Activated naive CD4-positive, alpha-beta T cell treated with anti-CD3 and anti-CD28 coated beads for 36 hours (primary cell): ENCODE results near the gene POLD1. TPM values are rescaled to one million over a fixed set of nuclear protein-coding genes. Genes with fewer than 3 reads are reported as not detected.

ENCODE experiments used
- CTCF ChIA-PET: fragments of 350-600 bp; sonication (Branson Sonifier 250); formaldehyde crosslinking; loops from one replicate; lab custom pipeline; 2021; ENCODE audit warnings: antibody characterized with exemption; lab: Charles Lee
- DNase-seq: peaks from one replicate; pipeline ENCODE4 v3.0.0-alpha.2; 2020
- H3K27ac Mint-ChIP-seq: one replicate; pipeline ENCODE4 v1.8.0; 2021; ENCODE audit warnings: mild to moderate bottlenecking, mixed read lengths
- H3K27me3 Mint-ChIP-seq: one replicate; pipeline ENCODE4 v1.8.0; 2021; ENCODE audit warnings: low read depth, mixed read lengths
- H3K36me3 Mint-ChIP-seq: one replicate; pipeline ENCODE4 v1.8.0; 2021; ENCODE audit warnings: low read depth, mixed read lengths
- H3K4me1 Mint-ChIP-seq: one replicate; pipeline ENCODE4 v1.8.0; 2021; ENCODE audit warnings: low read depth, mixed read lengths
- H3K4me3 Mint-ChIP-seq: one replicate; pipeline ENCODE4 v1.8.0; 2021; ENCODE audit warnings: mild to moderate bottlenecking, moderate library complexity, mixed read lengths
- H3K9me3 Mint-ChIP-seq: one replicate; pipeline ENCODE4 v1.8.0; 2021; ENCODE audit warnings: mixed read lengths
- intact Hi-C: fragments of 100-400 bp; cut with micrococcal nuclease; formaldehyde crosslinking; loops from one replicate; pipeline ENCODE4 v1.15.1; 2023
- total RNA-seq, 2 experiments: library from RNA; stranded (reverse); gene quantifications; one replicate each; pipeline ENCODE4 v1.2.3, GENCODE V29; 2021

POLD1 gene
- total RNA-seq, 2 experiments from 2014 or later: 221 to 224 TPM

- no peaks in the 10 kb centered on the region for H3K9me3 Mint-ChIP-seq
- CTCF ChIA-PET: no interaction called here
- H3K4me3 Mint-ChIP-seq: no peak overlapping the region
- no peak for DNase-seq
- intact Hi-C loops: no loop called here
- H3K36me3 Mint-ChIP-seq: peaks cover 2% of the 10 kb centered on the region
- peaks cover 27% of the 10 kb centered on the region for H3K4me1 Mint-ChIP-seq
- H3K27ac Mint-ChIP-seq: no peak overlapping the region
- H3K27me3 Mint-ChIP-seq: no peaks in the 10 kb centered on the region
Observed at GRCh38 chr19:50371914-50372475, 12.2 kb upstream of the POLD1 start.

GRCh38 chr19:50376166-50377050, 7.7 kb upstream of the POLD1 start, which contains the start of gene NR1H2:
TSS of gene NR1H2 (plus strand) at chr19:50376457. CDS start at chr19:50377606, 1,149 bp downstream.
- Mint-ChIP-seq H3K4me3 (peak within 1 kb of the TSS; percentile 100), H3K36me3 (peaks cover 22% of the 10 kb centered on the region), H3K27ac (peak within 1 kb of the TSS; percentile 100), H3K27me3 (no peaks in the 10 kb centered on the region), H3K9me3 (no peaks in the 10 kb centered on the region), H3K4me1 (peaks cover 19% of the 10 kb centered on the region)
- CTCF ChIA-PET: interaction anchor here (0.7 to 1.7 kb wide), 4 partner anchors 9 to 84 kb away, joined by 3 to 6 read pairs (median 4); no protein-coding TSS in a partner anchor
- intact Hi-C loops: loop anchor here (1.0 kb wide), 4 partner anchors 8 to 135 kb away; partner anchors contain the start of genes EMC10, GARIN5A, JOSD2 and POLD1
- DNase-seq: peak; percentile 96

- H3K9me3 Mint-ChIP-seq: no peaks in the 10 kb centered on the region
- CTCF ChIA-PET: no interaction called here
- peak overlapping the region; percentile 34 for H3K27ac Mint-ChIP-seq
- H3K27me3 Mint-ChIP-seq: no peaks in the 10 kb centered on the region
- peaks cover 23% of the 10 kb centered on the region for H3K36me3 Mint-ChIP-seq
- intact Hi-C loops: no loop called here
- peaks cover 19% of the 10 kb centered on the region for H3K4me1 Mint-ChIP-seq
- DNase-seq: peak; percentile 59
- H3K4me3 Mint-ChIP-seq: peak overlapping the region; percentile 100
Observed at GRCh38 chr19:50377051-50377461, 7.1 kb upstream of the POLD1 start.

DNA sequence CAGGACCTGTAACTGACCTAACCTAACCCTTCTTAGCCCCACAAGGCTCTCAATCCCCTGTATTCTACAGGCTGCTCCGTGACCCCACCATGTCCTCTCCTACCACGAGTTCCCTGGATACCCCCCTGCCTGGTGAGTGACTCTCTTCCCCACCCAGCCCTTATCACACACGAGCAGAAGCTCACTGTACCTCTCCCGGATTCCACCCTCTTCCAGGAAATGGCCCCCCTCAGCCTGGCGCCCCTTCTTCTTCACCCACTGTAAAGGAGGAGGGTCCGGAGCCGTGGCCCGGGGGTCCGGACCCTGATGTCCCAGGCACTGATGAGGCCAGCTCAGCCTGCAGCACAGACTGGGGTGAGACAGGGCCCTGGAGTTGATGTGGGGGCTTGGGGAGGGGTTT, 6.6 kb upstream of the POLD1 start:
- Mint-ChIP-seq H3K4me1 (peaks cover 19% of the 10 kb centered on the region), H3K36me3 (peaks cover 23% of the 10 kb centered on the region), H3K9me3 (no peaks in the 10 kb centered on the region), H3K27ac (peak overlapping the region; percentile 24), H3K27me3 (no peaks in the 10 kb centered on the region), H3K4me3 (peak overlapping the region; percentile 100)
- CTCF ChIA-PET: no interaction called here
- intact Hi-C loops: no loop called here
- DNase-seq: no peak

DNA sequence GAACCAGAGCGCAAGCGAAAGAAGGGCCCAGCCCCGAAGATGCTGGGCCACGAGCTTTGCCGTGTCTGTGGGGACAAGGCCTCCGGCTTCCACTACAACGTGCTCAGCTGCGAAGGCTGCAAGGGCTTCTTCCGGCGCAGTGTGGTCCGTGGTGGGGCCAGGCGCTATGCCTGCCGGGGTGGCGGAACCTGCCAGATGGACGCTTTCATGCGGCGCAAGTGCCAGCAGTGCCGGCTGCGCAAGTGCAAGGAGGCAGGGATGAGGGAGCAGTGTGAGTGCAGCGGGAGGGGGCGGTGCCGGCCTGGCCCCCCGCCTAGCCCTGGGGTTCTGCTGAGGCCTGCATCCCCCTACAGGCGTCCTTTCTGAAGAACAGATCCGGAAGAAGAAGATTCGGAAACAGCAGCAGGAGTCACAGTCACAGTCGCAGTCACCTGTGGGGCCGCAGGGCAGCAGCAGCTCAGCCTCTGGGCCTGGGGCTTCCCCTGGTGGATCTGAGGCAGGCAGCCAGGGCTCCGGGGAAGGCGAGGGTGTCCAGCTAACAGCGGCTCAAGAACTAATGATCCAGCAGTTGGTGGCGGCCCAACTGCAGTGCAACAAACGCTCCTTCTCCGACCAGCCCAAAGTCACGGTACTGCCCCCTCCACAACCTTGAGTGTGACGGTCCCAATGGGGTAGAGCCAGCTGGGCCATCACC, 5.8 kb upstream of the POLD1 start:
- DNase-seq: no peak
- peaks cover 23% of the 10 kb centered on the region for H3K36me3 Mint-ChIP-seq
- peaks cover 21% of the 10 kb centered on the region for H3K4me1 Mint-ChIP-seq
- H3K27me3 Mint-ChIP-seq: no peaks in the 10 kb centered on the region
- intact Hi-C loops: no loop called here
- no peak overlapping the region for H3K27ac Mint-ChIP-seq
- no peaks in the 10 kb centered on the region for H3K9me3 Mint-ChIP-seq
- CTCF ChIA-PET: no interaction called here
- H3K4me3 Mint-ChIP-seq: no peak overlapping the region

- H3K4me1 Mint-ChIP-seq: peaks cover 26% of the 10 kb centered on the region
- CTCF ChIA-PET: no interaction called here
- DNase-seq: no peak
- intact Hi-C loops: no loop called here
- H3K27me3 Mint-ChIP-seq: no peaks in the 10 kb centered on the region
- H3K4me3 Mint-ChIP-seq: no peak overlapping the region
- H3K36me3 Mint-ChIP-seq: peaks cover 24% of the 10 kb centered on the region
- H3K27ac Mint-ChIP-seq: no peak overlapping the region
- H3K9me3 Mint-ChIP-seq: no peaks in the 10 kb centered on the region
Observed at GRCh38 chr19:50378863-50379236, 5.3 kb upstream of the POLD1 start.

DNA sequence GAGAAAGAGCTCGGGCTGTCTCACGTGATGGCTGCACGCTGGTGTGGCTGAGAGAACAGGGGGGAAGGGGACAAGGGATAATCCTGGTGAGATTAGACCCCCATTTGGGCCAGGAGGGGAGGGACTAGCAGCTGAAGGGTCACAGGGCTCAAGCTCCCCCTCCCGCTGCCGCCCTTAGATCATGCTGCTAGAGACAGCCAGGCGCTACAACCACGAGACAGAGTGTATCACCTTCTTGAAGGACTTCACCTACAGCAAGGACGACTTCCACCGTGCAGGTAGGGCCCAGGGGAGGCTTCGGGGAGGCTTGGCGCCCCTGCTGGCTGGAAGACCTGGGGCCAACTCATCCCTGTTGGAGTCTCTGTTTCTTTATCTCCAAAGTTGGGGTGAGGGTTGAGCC, 4.5 kb upstream of the POLD1 start:
- CTCF ChIA-PET: no interaction called here
- Mint-ChIP-seq H3K27ac (no peak overlapping the region), H3K36me3 (peaks cover 30% of the 10 kb centered on the region), H3K9me3 (no peaks in the 10 kb centered on the region), H3K4me1 (peaks cover 28% of the 10 kb centered on the region), H3K27me3 (no peaks in the 10 kb centered on the region), H3K4me3 (no peak overlapping the region)
- intact Hi-C loops: loop anchor here (5.0 kb wide), 2 partner anchors 352 to 787 kb away; partner anchors contain the start of genes PRR12, VRK3 and ZNF473
- no peak for DNase-seq

DNA sequence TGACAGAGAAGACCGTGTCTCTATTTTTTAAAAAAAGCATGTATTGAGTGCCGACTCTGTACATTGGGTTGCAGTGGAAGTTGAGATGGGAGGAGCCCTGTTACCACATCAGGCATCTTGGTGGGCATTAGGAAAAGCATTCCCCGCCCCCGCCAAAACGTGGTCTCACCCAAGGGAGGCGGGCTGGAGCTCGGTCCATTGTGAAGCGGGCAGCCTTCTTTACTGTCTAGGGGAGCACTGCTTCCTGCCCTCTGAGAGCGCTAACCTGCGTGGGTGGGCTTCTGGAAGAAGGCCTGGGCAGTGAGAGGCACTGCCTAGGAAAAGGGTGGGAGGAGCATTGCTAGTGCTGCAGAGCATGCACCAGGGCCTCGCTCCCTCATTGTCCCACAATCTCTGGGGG, 4.0 kb upstream of the POLD1 start:
- Mint-ChIP-seq H3K4me1 (peaks cover 31% of the 10 kb centered on the region), H3K4me3 (no peak overlapping the region), H3K27me3 (no peaks in the 10 kb centered on the region), H3K9me3 (no peaks in the 10 kb centered on the region), H3K36me3 (peaks cover 35% of the 10 kb centered on the region), H3K27ac (no peak overlapping the region)
- DNase-seq: no peak
- CTCF ChIA-PET: no interaction called here
- intact Hi-C loops: loop anchor here (5.0 kb wide), 2 partner anchors 353 to 788 kb away; partner anchors contain the start of genes PRR12, VRK3 and ZNF473

DNA sequence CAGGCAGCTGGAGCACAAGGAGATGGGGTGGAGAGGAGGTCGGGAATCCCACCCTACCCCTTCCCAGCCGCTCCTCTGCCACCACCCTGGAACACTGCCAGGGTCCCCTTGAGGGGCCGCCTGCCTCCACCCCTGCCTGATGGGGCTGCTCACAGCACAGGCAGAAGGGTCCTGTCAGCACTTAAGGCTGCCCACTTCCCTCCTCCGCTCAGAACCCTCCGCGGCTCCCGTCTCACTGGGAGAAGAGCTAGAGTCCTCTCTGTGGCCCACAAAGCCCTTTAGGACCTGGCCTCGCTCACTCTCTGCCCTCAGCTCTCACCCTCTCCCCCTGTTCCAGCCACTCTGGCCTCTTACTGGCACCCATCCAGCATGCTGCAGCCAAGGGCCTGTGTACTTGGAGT, 3.4 kb upstream of the POLD1 start:
- CTCF ChIA-PET: no interaction called here

DNA sequence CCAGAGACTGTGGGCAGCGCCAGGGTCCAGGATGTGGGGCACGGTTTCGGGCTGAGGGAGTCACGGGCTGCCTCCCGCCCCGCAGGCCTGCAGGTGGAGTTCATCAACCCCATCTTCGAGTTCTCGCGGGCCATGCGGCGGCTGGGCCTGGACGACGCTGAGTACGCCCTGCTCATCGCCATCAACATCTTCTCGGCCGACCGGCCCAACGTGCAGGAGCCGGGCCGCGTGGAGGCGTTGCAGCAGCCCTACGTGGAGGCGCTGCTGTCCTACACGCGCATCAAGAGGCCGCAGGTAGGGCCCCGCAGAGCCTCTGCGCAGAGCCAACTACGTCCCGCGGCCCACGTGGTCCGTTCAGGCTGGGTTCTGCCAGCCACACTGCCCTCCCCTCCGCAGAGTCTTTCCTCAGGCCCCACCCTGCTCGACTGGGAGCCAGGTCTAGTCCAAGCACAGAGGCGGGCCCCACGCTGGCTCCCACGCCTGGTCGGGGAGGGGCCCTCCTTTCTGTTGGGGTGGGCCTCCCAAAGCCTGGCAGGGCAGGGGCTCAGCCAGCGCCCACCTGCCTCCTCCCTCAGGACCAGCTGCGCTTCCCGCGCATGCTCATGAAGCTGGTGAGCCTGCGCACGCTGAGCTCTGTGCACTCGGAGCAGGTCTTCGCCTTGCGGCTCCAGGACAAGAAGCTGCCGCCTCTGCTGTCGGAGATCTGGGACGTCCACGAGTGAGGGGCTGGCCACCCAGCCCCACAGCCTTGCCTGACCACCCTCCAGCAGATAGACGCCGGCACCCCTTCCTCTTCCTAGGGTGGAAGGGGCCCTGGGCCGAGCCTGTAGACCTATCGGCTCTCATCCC, 2.0 kb upstream of the POLD1 start:
- H3K27me3 Mint-ChIP-seq: no peaks in the 10 kb centered on the region
- intact Hi-C loops: loop anchor here (5.0 kb wide), 2 partner anchors 355 to 790 kb away; partner anchors contain the start of genes PRR12, VRK3 and ZNF473
- H3K4me1 Mint-ChIP-seq: peaks cover 37% of the 10 kb centered on the region
- no peak overlapping the region for H3K4me3 Mint-ChIP-seq
- no peaks in the 10 kb centered on the region for H3K9me3 Mint-ChIP-seq
- CTCF ChIA-PET: no interaction called here
- peaks cover 38% of the 10 kb centered on the region for H3K36me3 Mint-ChIP-seq
- no peak for DNase-seq
- no peak overlapping the region for H3K27ac Mint-ChIP-seq

More for the DNA sequence above, 3.4 kb upstream of the POLD1 start:
- no peaks in the 10 kb centered on the region for H3K9me3 Mint-ChIP-seq
- no peak overlapping the region for H3K27ac Mint-ChIP-seq
- H3K4me3 Mint-ChIP-seq: no peak overlapping the region
- H3K36me3 Mint-ChIP-seq: peaks cover 36% of the 10 kb centered on the region
- intact Hi-C loops: loop anchor here (5.0 kb wide), 2 partner anchors 353 to 788 kb away; partner anchors contain the start of genes PRR12, VRK3 and ZNF473
- peaks cover 37% of the 10 kb centered on the region for H3K4me1 Mint-ChIP-seq
- no peak for DNase-seq
- no peaks in the 10 kb centered on the region for H3K27me3 Mint-ChIP-seq

DNA sequence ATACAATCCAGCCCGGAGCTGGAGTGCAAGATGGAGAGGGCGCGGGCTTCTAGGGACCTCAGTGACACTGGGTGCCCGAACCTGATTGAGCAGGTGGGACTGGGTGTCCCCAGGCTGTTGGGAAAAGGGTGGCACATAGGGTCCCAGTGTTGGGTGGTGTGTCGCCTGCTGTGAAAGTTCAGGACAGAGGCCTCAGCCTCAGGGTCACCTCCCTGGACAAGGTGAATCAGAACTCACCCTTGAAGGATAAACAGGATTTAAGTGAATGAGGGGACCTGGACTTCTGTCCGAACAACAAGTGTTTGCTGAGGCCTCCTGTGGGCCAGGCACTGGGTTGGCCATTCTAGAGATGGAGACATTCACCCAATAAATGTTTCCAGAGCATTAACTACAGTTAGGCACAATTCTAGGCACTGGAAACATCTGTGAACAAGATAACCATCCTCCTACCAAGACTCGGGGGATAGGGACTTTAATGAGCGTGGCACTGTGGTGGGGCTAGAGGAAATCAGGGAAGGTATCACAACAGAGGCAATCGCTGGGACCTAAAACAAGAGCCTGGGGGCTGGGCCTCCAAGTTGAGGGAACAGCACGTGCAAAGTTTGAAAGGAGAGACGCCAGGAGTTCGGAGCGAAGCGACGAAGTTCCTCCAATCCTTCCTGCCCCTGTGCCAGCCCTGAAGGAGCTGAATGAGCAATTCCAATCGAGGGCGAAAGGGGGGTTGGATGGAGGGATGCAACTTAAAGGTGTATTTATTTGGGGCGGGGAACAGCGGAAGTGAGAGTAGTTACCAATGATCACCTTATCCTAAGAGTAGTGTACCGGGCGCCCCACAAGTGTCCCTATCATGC, 921 bp upstream of the POLD1 start:
- H3K27ac Mint-ChIP-seq: peak overlapping the region; percentile 95
- intact Hi-C loops: loop anchor here (5.0 kb wide), 2 partner anchors 356 to 791 kb away; partner anchors contain the start of genes PRR12, VRK3 and ZNF473
- H3K4me1 Mint-ChIP-seq: peaks cover 36% of the 10 kb centered on the region
- peaks cover 35% of the 10 kb centered on the region for H3K36me3 Mint-ChIP-seq
- H3K9me3 Mint-ChIP-seq: no peaks in the 10 kb centered on the region
- H3K4me3 Mint-ChIP-seq: peak overlapping the region; percentile 98
- no peaks in the 10 kb centered on the region for H3K27me3 Mint-ChIP-seq
- CTCF ChIA-PET: interaction anchor here (1.7 kb wide), 1 partner anchor 14 kb away, joined by 6 read pairs; no protein-coding TSS in a partner anchor
- DNase-seq: no peak
